ENCODE measurements around the gene GARIN3. TPM values are rescaled to one million over a fixed set of nuclear protein-coding genes. Genes with fewer than 3 reads are reported as not detected.
"Not testable (repeated sequence)": the region's sequence is repeated elsewhere in the genome, so short reads cannot be mapped to it uniquely, and the experiment has no call there.

GARIN3 gene
- not detected for total RNA-seq
- long read RNA-seq, result 0 reads

DNA sequence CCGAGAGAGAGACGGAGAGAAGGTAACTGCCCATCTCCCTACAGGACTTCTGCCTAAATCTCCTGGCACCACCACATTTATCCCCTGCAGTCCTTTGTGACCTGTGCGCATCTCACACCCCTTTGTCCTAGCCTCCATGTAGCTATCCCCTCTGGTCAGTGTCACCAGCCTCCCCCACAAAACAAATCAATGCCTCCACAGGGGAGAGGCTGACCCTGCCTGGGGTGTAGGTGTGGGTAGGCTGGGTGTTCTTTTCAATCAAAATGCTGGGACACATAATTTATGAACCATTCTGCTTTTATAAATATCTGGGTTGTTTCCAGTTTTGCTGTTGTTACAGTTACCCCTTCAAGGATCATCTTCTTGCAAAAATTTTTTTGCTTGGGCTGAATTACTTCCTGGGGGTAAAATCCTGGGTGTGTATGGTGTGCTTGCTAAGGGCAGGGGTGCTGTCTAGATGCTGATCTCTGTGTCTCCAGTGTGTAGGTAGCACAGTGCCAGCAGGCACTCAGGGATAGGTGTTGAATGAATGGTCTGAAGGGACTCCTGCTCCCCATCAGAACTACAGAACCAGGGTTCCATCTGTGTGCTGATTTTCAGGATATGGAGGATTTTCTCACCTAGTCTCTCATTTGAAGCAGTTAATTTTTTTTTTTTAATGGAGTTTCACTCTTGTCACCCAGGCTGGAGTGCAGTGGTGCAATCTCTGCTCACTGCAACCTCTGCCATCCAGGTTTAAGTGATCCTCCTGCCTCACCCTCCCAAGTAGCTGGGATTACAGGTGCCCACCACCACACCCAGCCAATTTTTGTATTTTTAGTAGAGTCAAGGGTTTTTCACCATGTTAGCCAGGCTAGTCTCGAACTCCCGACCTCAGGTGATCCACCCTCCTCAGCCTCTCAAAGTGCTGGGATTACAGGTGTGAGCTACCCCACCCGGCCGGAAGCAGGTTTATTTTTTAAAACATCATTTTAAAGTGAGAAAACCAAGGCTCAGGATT lies at the start of gene GARIN3:
TSS of gene GARIN3 (minus strand) at position 51 of the 1,000 bp plus-strand sequence. CDS start 96 bp downstream, outside the sequence.
- no peak for DNase-seq (ENCODE audit: low spot score)
- intact Hi-C loops (cut with DNase I), result no loop called here

- intact Hi-C loops (cut with DNase I), result no loop called here
- no peak for DNase-seq (ENCODE audit: low spot score)
These were observed 49.6 kb upstream of the GARIN3 start for GRCh38 chr5:157215514-157216167.

GRCh38 chr5:157214861-157215513 lies 48.9 kb upstream of the GARIN3 start:
- no peak for DNase-seq (ENCODE audit: low spot score)
- intact Hi-C loops (cut with DNase I), result no loop called here

GRCh38 chr5:157214415-157214814 lies 48.4 kb upstream of the GARIN3 start:
- intact Hi-C loops (cut with DNase I), result no loop called here
- DNase-seq (ENCODE audit: low spot score), result no peak

DNA sequence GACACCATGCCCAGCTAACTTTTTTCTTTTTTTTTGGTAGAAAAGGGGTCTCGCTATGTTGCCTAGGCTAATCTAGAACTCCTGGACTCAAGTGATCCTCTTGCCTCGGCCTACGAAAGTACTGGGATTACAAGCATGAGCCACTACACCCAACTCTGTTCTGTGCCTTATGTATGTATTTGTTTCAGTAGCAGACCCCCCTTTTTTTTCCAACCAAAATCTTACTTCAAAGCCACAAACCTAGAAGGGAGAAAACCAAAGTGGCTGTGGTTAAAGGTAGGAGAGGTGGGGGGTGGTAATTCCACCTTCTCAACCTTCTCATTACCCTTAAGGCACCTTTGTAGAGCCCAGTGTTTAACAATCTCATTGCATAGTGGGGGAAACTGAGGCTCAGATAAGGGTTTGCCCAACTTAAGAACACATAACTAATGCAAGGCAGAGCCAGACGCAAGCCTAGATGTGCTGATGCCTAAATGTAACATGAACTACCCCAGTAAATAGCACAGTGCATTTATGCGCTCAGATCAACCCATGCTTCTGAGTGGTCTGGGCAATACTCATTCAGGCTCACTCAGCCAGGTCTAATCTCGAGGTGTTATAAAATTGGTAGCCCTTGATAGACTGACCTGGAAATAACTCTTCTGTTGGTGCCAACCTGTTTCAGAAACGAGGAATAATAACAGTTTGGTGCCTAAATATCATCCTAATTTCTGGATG lies 47.6 kb upstream of the GARIN3 start:
- DNase-seq (ENCODE audit: low spot score), result no peak
- intact Hi-C loops (cut with DNase I), result no loop called here

DNA sequence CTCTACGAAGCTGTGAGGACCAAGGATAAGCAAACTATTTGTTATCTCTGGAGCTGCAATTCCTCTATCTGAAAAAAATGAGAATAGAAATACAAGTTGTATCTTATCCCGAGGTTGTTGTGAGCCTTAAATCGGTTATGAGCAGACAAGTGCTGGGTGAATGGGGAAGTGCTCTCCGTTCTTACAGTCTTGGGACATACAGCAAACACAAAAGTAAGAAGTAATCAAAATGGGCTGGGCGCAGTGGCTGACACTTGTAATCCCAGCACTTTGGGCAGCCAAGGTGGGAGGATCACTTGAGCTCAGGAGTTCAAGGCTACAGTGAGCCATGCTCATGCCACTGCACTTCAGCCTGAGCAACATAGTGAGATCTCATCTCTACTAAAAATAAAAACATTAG lies 46.2 kb upstream of the GARIN3 start:
- intact Hi-C loops (cut with DNase I), result no loop called here
- no peak for DNase-seq (ENCODE audit: low spot score)

DNA sequence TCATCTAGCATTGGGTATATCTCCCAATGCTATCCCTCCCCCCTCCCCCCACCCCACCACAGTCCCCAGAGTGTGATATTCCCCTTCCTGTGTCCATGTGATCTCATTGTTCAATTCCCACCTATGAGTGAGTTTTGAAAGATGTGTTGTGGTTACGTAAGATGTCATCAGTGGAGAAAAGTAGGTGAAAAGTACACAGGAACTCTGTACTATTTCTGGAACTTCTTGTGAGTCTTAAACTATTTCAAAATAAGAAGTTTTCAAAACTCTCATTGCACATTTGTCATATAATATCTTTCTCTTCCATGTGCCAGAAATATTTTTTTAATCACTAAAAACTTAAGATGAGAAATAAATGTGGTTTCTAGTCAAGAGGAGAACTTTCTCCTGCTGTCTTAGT lies 44.6 kb upstream of the GARIN3 start:
- not testable (repeated sequence) for DNase-seq (ENCODE audit: low spot score)

GRCh38 chr5:157205708-157206107 lies 39.6 kb upstream of the GARIN3 start:
- DNase-seq (ENCODE audit: low spot score), result no peak
- intact Hi-C loops (cut with DNase I), result no loop called here

More for the DNA sequence above, 44.6 kb upstream of the GARIN3 start:
- intact Hi-C loops (cut with DNase I), result not testable (repeated sequence)

- intact Hi-C loops (cut with DNase I), result no loop called here
- no peak for DNase-seq (ENCODE audit: low spot score)
These were observed 38.7 kb upstream of the GARIN3 start for GRCh38 chr5:157204765-157205164.

- intact Hi-C loops (cut with DNase I), result no loop called here
- no peak for DNase-seq (ENCODE audit: low spot score)
These were observed 37.4 kb upstream of the GARIN3 start for GRCh38 chr5:157203417-157203816.

DNA sequence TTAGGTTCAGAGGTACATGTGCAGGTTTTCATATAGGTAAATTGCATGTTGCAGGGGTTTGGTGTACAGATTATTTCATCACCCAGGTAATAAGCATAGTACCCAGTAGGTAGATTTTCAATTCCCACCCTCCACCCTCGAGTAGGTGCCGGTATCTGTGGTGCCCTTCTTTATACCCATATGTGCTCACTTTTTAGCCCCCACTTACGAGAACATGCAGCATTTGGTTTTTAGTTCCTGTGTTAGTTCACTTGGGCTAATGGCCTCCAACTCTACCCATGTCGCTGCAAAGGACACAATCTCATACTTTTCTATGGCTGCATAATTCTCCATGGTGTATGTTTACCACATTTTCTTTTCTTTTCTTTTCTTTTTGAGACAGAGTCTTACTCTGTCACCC lies 35.8 kb upstream of the GARIN3 start:
- intact Hi-C loops (cut with DNase I), result no loop called here
- DNase-seq (ENCODE audit: low spot score), result no peak

- no peak for DNase-seq (ENCODE audit: low spot score)
- intact Hi-C loops (cut with DNase I), result no loop called here
These were observed 32.4 kb upstream of the GARIN3 start for GRCh38 chr5:157198277-157198986.

GRCh38 chr5:157197086-157197485 lies 31.0 kb upstream of the GARIN3 start:
- intact Hi-C loops (cut with DNase I), result no loop called here
- no peak for DNase-seq (ENCODE audit: low spot score)

DNA sequence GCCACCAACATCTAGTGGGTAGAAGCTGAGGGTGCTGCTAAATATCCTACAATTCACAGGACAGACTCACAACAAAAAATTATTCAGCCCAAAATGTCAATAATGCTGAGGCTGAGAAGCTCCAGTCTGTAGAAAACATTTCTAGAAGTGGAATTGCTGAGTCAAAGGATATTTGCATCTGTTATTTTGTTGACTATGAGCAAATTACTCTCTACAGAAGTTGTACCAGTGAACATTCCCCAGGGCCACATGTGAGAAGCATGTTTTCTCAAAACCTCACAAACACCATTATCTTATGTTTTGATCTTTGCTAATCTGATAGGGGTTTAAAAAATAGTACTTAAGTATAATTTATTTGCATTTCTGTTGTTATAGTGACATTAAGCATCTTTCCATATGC lies 30.0 kb upstream of the GARIN3 start:
- no peak for DNase-seq (ENCODE audit: low spot score)
- intact Hi-C loops (cut with DNase I), result no loop called here

DNA sequence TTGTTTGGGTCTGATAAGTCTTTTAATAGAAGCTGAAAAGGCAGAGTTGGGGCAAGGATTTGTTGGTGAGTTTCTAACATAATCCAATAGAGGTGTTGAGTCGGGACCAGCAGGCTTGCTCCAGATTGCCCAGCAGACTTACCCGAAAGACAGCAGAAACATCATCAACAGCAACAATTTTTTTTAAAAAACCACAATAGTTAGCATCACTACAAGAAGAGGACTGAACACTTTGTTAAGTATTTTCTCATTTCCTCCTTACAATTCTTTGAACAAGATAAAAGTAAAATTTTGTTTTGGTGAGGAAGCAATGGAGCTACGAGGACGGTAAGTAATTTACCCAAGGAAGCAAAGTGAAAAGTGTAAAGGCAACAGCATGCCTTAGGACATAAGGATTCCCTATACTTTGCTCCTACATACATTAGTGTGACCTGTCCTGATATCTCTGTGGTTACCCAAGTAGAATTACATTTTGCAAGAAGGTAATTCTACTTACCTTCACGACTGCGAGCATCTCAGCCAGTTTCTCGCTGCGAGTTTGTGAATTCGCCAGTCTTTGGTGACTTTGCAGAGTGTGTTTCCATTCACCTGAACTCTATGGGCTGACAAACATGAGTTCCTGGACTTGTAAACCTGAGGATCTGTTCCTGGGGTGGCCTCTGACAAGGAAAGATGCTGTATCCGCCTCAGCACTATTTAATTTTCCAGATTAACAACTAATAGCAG lies 27.8 kb upstream of the GARIN3 start:
- intact Hi-C loops (cut with DNase I), result no loop called here
- no peak for DNase-seq (ENCODE audit: low spot score)

- intact Hi-C loops (cut with DNase I), result no loop called here
- no peak for DNase-seq (ENCODE audit: low spot score)
These were observed 23.2 kb upstream of the GARIN3 start for GRCh38 chr5:157189223-157189622.

DNA sequence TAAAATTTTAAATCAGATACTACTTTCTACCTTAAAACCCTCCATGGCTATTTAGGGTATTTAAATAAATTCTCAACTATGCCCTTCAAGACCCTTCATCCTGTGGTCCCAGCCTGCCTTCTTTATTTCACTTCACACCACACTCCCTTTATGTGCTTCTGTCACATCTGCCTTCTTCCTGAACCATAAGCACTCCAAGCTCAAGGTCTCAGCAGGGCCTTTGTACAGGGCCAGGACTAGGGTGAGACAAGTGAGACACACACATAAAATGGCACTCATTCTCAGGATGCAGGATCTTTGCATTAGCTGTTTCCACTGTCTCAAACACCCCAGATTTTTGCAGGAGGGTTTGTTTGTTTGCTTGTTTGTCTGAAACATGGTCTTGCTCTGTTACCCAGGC lies 22.2 kb upstream of the GARIN3 start:
- intact Hi-C loops (cut with DNase I), result no loop called here

GRCh38 chr5:157187046-157187754 lies 21.1 kb upstream of the GARIN3 start:
- intact Hi-C loops (cut with DNase I), result no loop called here

More for the DNA sequence above, 22.2 kb upstream of the GARIN3 start:
- no peak for DNase-seq (ENCODE audit: low spot score)

More at GRCh38 chr5:157187046-157187754, 21.1 kb upstream of the GARIN3 start:
- no peak for DNase-seq (ENCODE audit: low spot score)

All from cardiac septum (tissue), 1 donor.